ENCODE measurements around the gene SEC61B.
"Not testable (repeated sequence)": the region's sequence is repeated elsewhere in the genome, so short reads cannot be mapped to it uniquely, and the experiment has no call there.

DNA sequence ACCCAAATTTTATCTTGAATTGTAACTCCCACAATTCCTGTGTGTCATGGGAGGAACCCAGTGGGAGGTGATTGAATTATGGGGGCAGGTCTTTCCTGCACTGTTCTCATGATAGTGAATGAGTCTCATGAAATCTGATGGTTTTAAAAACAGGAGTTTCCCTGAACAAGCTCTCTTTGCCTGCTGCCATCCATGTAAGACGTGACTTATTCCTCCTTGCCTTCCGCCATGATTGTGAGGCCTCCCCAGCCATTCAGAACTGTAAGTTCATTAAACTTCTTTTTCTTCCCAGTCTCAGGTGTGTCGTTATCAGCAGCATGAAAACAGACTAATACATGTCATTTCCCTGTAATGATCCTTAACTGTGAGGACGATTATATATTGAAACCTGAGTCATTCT lies 15.8 kb downstream of the SEC61B start:
- TF ChIP-seq, protein P1, sequence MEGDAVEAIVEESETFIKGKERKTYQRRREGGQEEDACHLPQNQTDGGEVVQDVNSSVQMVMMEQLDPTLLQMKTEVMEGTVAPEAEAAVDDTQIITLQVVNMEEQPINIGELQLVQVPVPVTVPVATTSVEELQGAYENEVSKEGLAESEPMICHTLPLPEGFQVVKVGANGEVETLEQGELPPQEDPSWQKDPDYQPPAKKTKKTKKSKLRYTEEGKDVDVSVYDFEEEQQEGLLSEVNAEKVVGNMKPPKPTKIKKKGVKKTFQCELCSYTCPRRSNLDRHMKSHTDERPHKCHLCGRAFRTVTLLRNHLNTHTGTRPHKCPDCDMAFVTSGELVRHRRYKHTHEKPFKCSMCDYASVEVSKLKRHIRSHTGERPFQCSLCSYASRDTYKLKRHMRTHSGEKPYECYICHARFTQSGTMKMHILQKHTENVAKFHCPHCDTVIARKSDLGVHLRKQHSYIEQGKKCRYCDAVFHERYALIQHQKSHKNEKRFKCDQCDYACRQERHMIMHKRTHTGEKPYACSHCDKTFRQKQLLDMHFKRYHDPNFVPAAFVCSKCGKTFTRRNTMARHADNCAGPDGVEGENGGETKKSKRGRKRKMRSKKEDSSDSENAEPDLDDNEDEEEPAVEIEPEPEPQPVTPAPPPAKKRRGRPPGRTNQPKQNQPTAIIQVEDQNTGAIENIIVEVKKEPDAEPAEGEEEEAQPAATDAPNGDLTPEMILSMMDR (IDR thresholded peaks at IDR 0.05), result not testable (repeated sequence)
- TF ChIP-seq POLR2A (IDR thresholded peaks at IDR 0.05); POLR2AphosphoS5 (IDR thresholded peaks at IDR 0.05; ENCODE audit: insufficient read depth in 1 of 2, low read depth in 1 of 2): not testable (repeated sequence)
